SJSA1 (cell line): Measurements from ENCODE around the gene ZNF469. TPM values are rescaled to one million over a fixed set of nuclear protein-coding genes. Genes with fewer than 3 reads are reported as not detected.

Experiments used
- DNase-seq, 2 experiments: peaks; one replicate each; pipeline ENCODE4 v3.0.0-alpha.2; 2015 to 2020; ENCODE audit warnings: low spot score in 2 of 2, low read depth in 1 of 2
- H3K27ac ChIP-seq: fragments of 250-450 bp; sonication (Bioruptor Pico); 2 replicates; pipeline ENCODE4 v1.5.1; 2020; ENCODE audit warnings: mild to moderate bottlenecking, moderate library complexity
- H3K27me3 ChIP-seq: fragments of 250-450 bp; sonication (Bioruptor Pico); replicated peaks from 2 replicates; pipeline ENCODE4 v1.5.1; 2020; ENCODE audit warnings: mild to moderate bottlenecking, moderate library complexity
- H3K36me3 ChIP-seq: fragments of 250-450 bp; sonication (Bioruptor Pico); 2 replicates; pipeline ENCODE4 v1.5.1; 2020; ENCODE audit warnings: mild to moderate bottlenecking
- H3K4me1 ChIP-seq: fragments of 250-450 bp; sonication (Bioruptor Pico); replicated peaks from 2 replicates; pipeline ENCODE4 v1.6.1; 2021; ENCODE audit warnings: mild to moderate bottlenecking
- H3K4me3 ChIP-seq: fragments of 250-450 bp; sonication (Bioruptor Pico); 2 replicates; pipeline ENCODE4 v1.5.1; 2020; ENCODE audit warnings: mild to moderate bottlenecking
- H3K9me3 ChIP-seq: fragments of 250-450 bp; sonication (Bioruptor Pico); replicated peaks from 2 replicates; pipeline ENCODE4 v1.5.1; 2020; ENCODE audit warnings: mild to moderate bottlenecking
- total RNA-seq: library from RNA; depleted of rRNA; stranded (reverse); fragments of >200 nt; shearing (Covaris generic); gene quantifications from 2 replicates; pipeline ENCODE4 v1.2.3, GENCODE V29; 2014

Gene ZNF469
- total RNA-seq, 1 experiment from 2014 or later = 3.6 TPM

- Histone ChIP-seq H3K4me1 (peaks cover 3% of the 10 kb centered on the region; the same call in 1 of the 2 replicates), H3K27ac (no peak overlapping the region), H3K36me3 (no peaks in the 10 kb centered on the region), H3K27me3 (no peaks in the 10 kb centered on the region), H3K9me3 (no peaks in the 10 kb centered on the region), H3K4me3 (no peak overlapping the region)
- no peak for DNase-seq
These were observed 31.2 kb upstream of the ZNF469 start for GRCh38 chr16:88351491-88352101.

- Histone ChIP-seq H3K4me3 (no peak overlapping the region), H3K9me3 (no peaks in the 10 kb centered on the region), H3K36me3 (no peaks in the 10 kb centered on the region), H3K27ac (no peak overlapping the region), H3K4me1 (peaks cover 13% of the 10 kb centered on the region), H3K27me3 (no peaks in the 10 kb centered on the region)
- DNase-seq = no peak
These were observed 30.2 kb upstream of the ZNF469 start for GRCh38 chr16:88352261-88353200.

- H3K4me3 ChIP-seq = no peak overlapping the region
- H3K27ac ChIP-seq = no peak overlapping the region
- DNase-seq = no peak
- H3K27me3 ChIP-seq = no peaks in the 10 kb centered on the region
- H3K4me1 ChIP-seq = peaks cover 20% of the 10 kb centered on the region
- no peaks in the 10 kb centered on the region for H3K9me3 ChIP-seq
- no peaks in the 10 kb centered on the region for H3K36me3 ChIP-seq
These were observed 29.5 kb upstream of the ZNF469 start for GRCh38 chr16:88353232-88353631.

GRCh38 chr16:88353691-88354090 is 29.1 kb upstream of the ZNF469 start:
- Histone ChIP-seq H3K27me3 (no peaks in the 10 kb centered on the region), H3K4me3 (no peak overlapping the region), H3K4me1 (peaks cover 22% of the 10 kb centered on the region), H3K27ac (no peak overlapping the region), H3K9me3 (no peaks in the 10 kb centered on the region), H3K36me3 (no peaks in the 10 kb centered on the region)
- DNase-seq = no peak

DNA sequence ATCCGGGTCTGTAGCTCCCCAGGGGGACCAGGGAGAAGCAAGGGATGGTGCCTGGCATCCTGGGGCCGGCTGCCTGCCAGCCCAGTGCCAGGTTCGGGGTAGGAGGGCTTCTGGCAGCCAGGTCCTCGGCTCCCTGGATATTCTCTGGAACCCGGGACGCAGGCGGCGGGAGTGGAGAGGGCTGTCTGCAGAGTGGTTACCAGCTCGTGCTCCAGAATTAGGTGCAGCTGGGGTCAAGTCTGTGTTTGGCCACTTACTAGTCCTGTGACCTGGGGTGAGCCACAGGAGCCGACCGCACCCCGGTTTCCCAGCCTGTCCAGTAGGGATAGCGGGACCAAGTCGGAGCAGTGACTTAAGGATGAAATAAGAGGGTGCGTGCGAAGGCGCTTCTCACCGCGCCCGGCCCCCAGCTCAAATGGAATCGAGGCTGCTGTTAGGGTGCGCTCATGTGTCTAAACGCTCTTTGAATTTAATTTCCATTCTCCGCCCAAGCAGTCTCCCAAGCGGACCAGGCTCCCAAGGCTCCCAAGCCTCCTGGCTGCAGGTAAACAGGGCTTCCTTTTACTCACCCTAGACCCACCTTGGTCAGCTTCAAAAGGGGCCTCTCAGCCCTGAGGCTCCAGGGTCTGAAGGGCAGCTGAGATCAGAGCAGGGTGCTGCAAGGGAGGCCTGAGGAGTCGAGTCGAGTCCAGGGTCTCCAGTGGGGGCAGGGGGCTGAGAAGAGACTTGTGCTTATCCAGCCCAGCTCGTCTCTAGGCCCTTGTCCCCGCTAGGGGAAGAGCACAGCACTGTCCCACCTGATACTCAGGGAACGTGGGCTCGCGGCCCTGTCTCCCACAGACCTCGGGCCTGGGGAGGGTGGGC is 28.3 kb upstream of the ZNF469 start:
- Histone ChIP-seq H3K4me3 (no peak overlapping the region), H3K9me3 (no peaks in the 10 kb centered on the region), H3K27ac (no peak overlapping the region)

DNA sequence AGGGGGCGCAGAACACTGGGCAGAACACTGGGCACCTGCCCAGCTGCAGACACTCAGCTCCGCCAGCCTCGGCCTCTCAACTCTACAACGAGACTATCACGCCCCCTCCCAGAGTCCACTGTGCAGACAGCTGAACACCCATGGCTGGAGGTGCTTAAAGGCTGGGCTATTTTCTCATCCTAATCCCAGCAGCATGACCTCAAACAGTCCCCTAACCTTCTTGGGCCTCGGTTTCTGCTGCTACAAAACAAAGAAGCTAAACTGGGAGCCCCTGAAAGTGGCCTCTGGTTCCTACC is 27.7 kb upstream of the ZNF469 start:
- DNase-seq = no peak
- Histone ChIP-seq H3K27me3 (no peaks in the 10 kb centered on the region), H3K4me3 (no peak overlapping the region), H3K27ac (no peak overlapping the region), H3K4me1 (peaks cover 24% of the 10 kb centered on the region), H3K36me3 (no peaks in the 10 kb centered on the region), H3K9me3 (no peaks in the 10 kb centered on the region)

More for the DNA sequence above, 28.3 kb upstream of the ZNF469 start:
- Histone ChIP-seq H3K4me1 (peaks cover 24% of the 10 kb centered on the region), H3K36me3 (no peaks in the 10 kb centered on the region), H3K27me3 (no peaks in the 10 kb centered on the region)
- DNase-seq = no peak

DNA sequence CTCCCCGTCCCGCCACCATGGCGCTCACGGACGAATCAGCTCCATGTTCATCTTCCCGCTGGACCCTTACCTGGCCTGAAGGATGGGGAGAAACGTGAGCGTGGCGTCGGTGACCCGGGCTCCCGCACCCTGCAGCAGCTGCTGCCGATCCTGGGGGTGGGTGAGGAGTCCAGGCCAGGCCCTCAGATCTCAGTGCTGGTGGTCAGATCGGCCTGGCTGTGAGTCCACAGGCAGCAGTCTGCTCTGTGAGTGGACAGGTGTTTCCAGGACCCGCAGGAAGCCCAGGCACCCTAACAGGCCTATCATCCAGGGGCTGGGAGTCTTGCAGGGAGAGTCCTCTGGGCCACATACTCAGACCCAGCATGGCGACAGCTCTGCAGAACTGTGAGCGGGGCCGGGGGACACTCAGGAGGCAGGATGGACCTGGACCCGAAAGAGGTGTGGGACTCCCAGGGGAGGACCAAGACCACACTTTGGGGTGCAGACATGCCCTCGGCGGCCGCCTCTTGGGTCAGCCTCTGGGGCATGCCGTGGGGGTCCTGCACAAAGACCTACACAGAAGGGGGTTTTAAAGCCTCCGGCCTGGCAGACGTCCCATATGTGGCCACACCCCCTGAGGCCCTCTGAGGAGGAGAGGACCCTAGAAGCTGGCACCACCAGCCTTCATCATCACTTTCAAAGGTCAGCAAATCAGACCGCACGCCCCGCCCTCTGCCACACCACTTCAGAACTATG is 27.2 kb upstream of the ZNF469 start:
- DNase-seq = no peak
- Histone ChIP-seq H3K4me3 (no peak overlapping the region), H3K27me3 (no peaks in the 10 kb centered on the region), H3K27ac (no peak overlapping the region), H3K4me1 (peaks cover 24% of the 10 kb centered on the region), H3K36me3 (no peaks in the 10 kb centered on the region), H3K9me3 (no peaks in the 10 kb centered on the region)

- H3K4me1 ChIP-seq = peaks cover 24% of the 10 kb centered on the region
- no peak overlapping the region for H3K27ac ChIP-seq
- no peak overlapping the region for H3K4me3 ChIP-seq
- H3K36me3 ChIP-seq = no peaks in the 10 kb centered on the region
- no peak for DNase-seq
- no peaks in the 10 kb centered on the region for H3K9me3 ChIP-seq
- H3K27me3 ChIP-seq = no peaks in the 10 kb centered on the region
These were observed 26.5 kb upstream of the ZNF469 start for GRCh38 chr16:88356124-88356726.

DNA sequence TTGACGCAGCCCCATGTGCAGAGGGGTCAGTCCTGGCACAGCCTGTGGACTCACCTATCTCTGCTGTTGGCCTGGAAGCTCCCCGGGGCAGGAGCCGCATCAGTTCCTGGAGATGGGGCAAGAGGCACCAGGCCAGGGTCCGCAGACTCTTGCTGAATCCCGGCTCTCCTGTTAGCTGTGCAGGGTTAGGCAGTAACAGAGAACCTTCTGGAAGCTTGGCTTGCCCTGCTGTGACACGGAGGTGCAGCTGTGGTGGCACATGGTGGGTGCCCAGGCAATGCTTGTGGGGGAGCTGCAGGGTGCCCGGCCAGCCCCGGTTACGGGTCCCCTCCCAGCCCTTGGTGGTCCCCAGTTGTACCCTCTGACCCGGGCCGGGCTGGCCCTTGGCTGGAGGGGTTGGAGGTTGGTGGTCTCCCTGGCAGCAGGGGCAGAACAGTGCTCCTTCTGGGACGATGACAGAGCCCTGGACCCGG is 26.0 kb upstream of the ZNF469 start:
- H3K36me3 ChIP-seq = no peaks in the 10 kb centered on the region
- H3K27me3 ChIP-seq = no peaks in the 10 kb centered on the region
- H3K4me3 ChIP-seq = no peak overlapping the region
- H3K4me1 ChIP-seq = peaks cover 24% of the 10 kb centered on the region
- no peak for DNase-seq
- H3K27ac ChIP-seq = no peak overlapping the region; the same call in 1 of the 2 replicates
- H3K9me3 ChIP-seq = no peaks in the 10 kb centered on the region

- H3K4me1 ChIP-seq = peaks cover 24% of the 10 kb centered on the region
- H3K4me3 ChIP-seq = no peak overlapping the region
- peak overlapping the region; percentile 86 for H3K27ac ChIP-seq
- peak; percentile 52 to 76 for DNase-seq
- no peaks in the 10 kb centered on the region for H3K36me3 ChIP-seq
- H3K9me3 ChIP-seq = no peaks in the 10 kb centered on the region
- no peaks in the 10 kb centered on the region for H3K27me3 ChIP-seq
These were observed 25.3 kb upstream of the ZNF469 start for GRCh38 chr16:88357317-88358022.

DNA sequence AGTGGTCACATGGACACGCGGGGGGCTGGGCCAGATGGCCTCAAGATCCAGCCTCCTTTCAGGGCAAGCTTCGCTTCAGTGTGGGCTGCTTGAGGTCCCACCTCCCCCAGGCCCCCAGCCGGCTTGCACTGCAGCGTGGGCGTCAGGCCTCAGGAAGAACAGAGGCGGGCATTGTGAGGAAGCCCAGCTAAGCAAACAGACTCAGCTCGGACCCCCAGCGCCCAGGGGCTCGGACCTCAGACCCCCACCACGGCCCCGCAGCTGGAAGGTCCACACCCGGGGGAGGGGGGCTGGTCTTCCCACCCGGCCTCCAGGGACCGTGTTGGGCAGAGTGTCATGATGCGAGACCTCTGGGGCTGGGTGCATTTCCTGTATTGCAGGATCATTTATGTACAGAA is 24.7 kb upstream of the ZNF469 start:
- Histone ChIP-seq H3K9me3 (no peaks in the 10 kb centered on the region), H3K4me1 (peaks cover 24% of the 10 kb centered on the region), H3K27me3 (no peaks in the 10 kb centered on the region), H3K36me3 (no peaks in the 10 kb centered on the region), H3K27ac (peak overlapping the region; percentile 86), H3K4me3 (no peak overlapping the region)
- no peak for DNase-seq

- Histone ChIP-seq H3K27ac (0 out of 2 replicates have a peak overlapping the region, but pooled peaks have one; percentile 23), H3K36me3 (no peaks in the 10 kb centered on the region), H3K27me3 (no peaks in the 10 kb centered on the region), H3K4me3 (no peak overlapping the region), H3K9me3 (no peaks in the 10 kb centered on the region), H3K4me1 (peaks cover 24% of the 10 kb centered on the region)
- no peak for DNase-seq
These were observed 23.8 kb upstream of the ZNF469 start for GRCh38 chr16:88359008-88359407.
